ENCODE data around the gene SYNE2.

DNA sequence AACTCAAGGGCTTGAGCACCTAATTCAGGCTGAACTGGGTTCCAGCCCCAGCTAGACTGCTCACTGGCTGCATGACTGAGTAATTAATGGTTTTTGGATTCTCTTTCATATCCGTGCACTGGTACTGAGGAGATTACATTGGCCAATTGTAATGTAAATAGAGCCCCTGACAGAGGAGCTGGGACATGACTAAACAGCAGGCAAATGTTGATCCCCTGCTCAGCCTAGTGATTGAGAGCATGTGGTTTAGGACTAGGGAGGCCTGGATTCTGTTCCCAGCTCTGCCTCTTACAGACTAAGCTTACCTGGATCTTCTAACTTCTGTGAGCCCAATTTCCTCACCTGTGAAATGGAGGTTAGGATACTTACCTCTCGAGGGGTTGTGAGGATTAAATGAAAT is 237.1 kb downstream of the SYNE2 start:
- TF ChIP-seq, protein P1, sequence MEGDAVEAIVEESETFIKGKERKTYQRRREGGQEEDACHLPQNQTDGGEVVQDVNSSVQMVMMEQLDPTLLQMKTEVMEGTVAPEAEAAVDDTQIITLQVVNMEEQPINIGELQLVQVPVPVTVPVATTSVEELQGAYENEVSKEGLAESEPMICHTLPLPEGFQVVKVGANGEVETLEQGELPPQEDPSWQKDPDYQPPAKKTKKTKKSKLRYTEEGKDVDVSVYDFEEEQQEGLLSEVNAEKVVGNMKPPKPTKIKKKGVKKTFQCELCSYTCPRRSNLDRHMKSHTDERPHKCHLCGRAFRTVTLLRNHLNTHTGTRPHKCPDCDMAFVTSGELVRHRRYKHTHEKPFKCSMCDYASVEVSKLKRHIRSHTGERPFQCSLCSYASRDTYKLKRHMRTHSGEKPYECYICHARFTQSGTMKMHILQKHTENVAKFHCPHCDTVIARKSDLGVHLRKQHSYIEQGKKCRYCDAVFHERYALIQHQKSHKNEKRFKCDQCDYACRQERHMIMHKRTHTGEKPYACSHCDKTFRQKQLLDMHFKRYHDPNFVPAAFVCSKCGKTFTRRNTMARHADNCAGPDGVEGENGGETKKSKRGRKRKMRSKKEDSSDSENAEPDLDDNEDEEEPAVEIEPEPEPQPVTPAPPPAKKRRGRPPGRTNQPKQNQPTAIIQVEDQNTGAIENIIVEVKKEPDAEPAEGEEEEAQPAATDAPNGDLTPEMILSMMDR (IDR thresholded peaks at IDR 0.05) = no peak
- no peak for TF ChIP-seq POLR2A (IDR thresholded peaks at IDR 0.05)

Data from prostate gland (tissue), 2 donors.